Measurements from ENCODE around the gene CCDC146.
"Not testable (repeated sequence)": the region's sequence is repeated elsewhere in the genome, so short reads cannot be mapped to it uniquely, and the experiment has no call there.

CCDC146 gene

GRCh38 chr7:77199013-77199966 is 76.9 kb downstream of the CCDC146 start, which contains the start of gene FGL2:
Gene FGL2 (minus strand): TSS chr7:77199819. CDS start chr7:77199793, 26 bp downstream.
- DNase-seq (ENCODE audit: low spot score), result peak; percentile 69

- no peak for DNase-seq (ENCODE audit: low spot score)
These were observed 78.1 kb downstream of the CCDC146 start for GRCh38 chr7:77200542-77200941.

- no peak for DNase-seq (ENCODE audit: low spot score)
These were observed 80.1 kb downstream of the CCDC146 start for GRCh38 chr7:77202481-77202976.

- DNase-seq (ENCODE audit: low spot score), result peak; percentile 22
These were observed 83.3 kb downstream of the CCDC146 start for GRCh38 chr7:77205706-77206105.

- no peak for DNase-seq (ENCODE audit: low spot score)
These were observed 86.0 kb downstream of the CCDC146 start for GRCh38 chr7:77208416-77208815.

GRCh38 chr7:77209479-77210139 is 87.2 kb downstream of the CCDC146 start:
- no peak for DNase-seq (ENCODE audit: low spot score)

- no peak for DNase-seq (ENCODE audit: low spot score)
These were observed 93.9 kb downstream of the CCDC146 start for GRCh38 chr7:77216181-77216845.

- DNase-seq (ENCODE audit: low spot score), result no peak
These were observed 95.2 kb downstream of the CCDC146 start for GRCh38 chr7:77217474-77218185.

GRCh38 chr7:77219701-77220331 is 97.4 kb downstream of the CCDC146 start:
- not testable (repeated sequence) for DNase-seq (ENCODE audit: low spot score)

- DNase-seq (ENCODE audit: low spot score), result no peak
These were observed 99.7 kb downstream of the CCDC146 start for GRCh38 chr7:77222065-77222464.

GRCh38 chr7:77222819-77223218 is 100.4 kb downstream of the CCDC146 start:
- no peak for DNase-seq (ENCODE audit: low spot score)

- DNase-seq (ENCODE audit: low spot score), result no peak
These were observed 100.8 kb downstream of the CCDC146 start for GRCh38 chr7:77223261-77223660.

GRCh38 chr7:77226357-77226839 is 104.0 kb downstream of the CCDC146 start:
- DNase-seq (ENCODE audit: low spot score), result no peak

- not testable (repeated sequence) for DNase-seq (ENCODE audit: low spot score)
These were observed 106.4 kb downstream of the CCDC146 start for GRCh38 chr7:77228795-77229194.

GRCh38 chr7:77232467-77232866 is 110.1 kb downstream of the CCDC146 start:
- DNase-seq (ENCODE audit: low spot score), result no peak

- DNase-seq (ENCODE audit: low spot score), result peak; percentile 64
These were observed 112.9 kb downstream of the CCDC146 start for GRCh38 chr7:77235276-77235675.

- DNase-seq (ENCODE audit: low spot score), result no peak
These were observed 116.3 kb downstream of the CCDC146 start for GRCh38 chr7:77238703-77239136.

- DNase-seq (ENCODE audit: low spot score), result no peak
These were observed 117.1 kb downstream of the CCDC146 start for GRCh38 chr7:77239471-77239870.

GRCh38 chr7:77242068-77242467 is 119.7 kb downstream of the CCDC146 start:
- DNase-seq (ENCODE audit: low spot score), result no peak

- DNase-seq (ENCODE audit: low spot score), result no peak
These were observed 120.1 kb downstream of the CCDC146 start for GRCh38 chr7:77242554-77242953.

All from GM03348 (cell line).